GM18907 (cell line): ENCODE results near the gene CD4.
A peak's percentile ranks its signal among the peaks of the same experiment; 100 is the strongest.

Source experiments
- ATAC-seq: cut with Tn5 transposase; IDR thresholded peaks from one replicate; pipeline ENCODE4 v1.9.1; 2021; ENCODE audit warnings: mild to moderate bottlenecking, moderate library complexity; ENCODE audit not compliant: unreplicated experiment

CD4 gene

DNA sequence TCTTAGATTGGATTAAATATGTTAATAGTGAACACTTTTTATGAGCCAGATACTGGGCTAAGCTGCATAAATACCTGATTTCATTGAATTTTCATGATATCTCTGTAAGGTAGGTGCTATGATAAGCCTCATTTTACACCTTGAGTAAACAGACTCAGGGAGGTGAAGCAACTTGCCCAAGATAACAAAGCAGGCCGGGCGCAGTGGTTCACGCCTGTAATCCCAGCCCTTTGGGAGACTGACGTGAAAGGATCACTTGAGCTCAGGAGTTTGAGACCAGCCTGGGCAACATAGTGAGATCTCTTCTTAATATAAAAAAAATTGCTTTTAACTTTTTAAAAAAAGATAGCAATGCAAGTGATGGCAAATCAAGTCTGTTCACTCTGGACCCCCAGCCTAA lies 52.7 kb downstream of the CD4 start:
- no peak for ATAC-seq

DNA sequence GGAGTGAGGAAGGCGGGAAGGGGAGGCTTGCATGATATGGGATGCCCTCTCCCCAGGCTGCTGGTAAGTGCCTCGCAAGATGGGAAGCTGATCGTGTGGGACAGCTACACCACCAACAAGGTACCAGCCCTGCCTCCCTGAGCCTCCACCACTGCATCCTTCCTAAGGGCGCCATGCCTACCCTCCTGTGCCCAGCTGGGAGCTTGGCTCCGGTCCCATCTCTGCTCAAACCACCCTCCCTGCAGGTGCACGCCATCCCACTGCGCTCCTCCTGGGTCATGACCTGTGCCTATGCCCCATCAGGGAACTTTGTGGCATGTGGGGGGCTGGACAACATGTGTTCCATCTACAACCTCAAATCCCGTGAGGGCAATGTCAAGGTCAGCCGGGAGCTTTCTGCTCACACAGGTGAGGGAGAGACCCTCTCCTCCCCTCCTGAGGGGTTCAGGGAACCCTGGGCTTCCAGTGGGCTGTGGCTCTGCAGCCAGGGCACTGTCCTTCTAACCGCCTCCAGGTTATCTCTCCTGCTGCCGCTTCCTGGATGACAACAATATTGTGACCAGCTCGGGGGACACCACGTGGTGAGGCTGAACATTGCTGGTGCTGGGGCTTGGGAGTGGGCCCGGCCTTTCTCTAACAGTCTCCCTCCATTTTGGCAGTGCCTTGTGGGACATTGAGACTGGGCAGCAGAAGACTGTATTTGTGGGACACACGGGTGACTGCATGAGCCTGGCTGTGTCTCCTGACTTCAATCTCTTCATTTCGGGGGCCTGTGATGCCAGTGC lies 54.0 kb downstream of the CD4 start:
- ATAC-seq: no peak

DNA sequence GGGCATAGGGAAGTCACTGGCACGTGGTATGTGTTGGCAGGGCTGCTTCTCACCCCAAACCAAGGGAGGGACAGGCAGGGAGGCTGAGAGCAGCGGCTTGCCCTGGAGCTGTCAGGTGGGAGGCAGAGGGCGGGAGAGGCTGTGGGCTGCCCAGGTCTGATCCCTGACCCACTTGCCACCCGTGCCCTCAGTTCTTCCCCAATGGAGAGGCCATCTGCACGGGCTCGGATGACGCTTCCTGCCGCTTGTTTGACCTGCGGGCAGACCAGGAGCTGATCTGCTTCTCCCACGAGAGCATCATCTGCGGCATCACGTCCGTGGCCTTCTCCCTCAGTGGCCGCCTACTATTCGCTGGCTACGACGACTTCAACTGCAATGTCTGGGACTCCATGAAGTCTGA lies 56.1 kb downstream of the CD4 start:
- ATAC-seq: no peak

DNA sequence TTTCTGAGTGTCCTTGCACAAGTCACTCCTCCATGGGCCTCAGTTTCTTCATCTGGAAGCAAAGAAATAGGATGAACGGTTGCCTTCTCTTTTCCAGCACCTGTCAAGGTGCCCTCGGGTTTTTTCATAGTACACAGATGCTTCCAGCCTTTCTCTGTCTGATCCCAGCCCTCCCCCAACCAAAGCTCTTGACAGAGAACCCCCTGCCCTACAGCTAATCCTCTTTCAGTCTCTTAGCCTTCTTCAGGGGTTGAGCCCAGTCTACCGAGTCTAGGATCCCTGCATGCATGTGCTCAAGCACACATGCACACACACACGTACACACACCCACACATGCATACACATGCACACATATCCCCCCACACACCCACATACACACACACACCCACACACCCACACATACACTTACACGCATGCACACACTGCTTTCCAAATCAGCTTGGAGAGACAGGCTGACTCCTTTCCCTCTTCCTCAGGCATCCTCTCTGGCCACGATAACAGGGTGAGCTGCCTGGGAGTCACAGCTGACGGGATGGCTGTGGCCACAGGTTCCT lies 57.1 kb downstream of the CD4 start:
- no peak for ATAC-seq

DNA sequence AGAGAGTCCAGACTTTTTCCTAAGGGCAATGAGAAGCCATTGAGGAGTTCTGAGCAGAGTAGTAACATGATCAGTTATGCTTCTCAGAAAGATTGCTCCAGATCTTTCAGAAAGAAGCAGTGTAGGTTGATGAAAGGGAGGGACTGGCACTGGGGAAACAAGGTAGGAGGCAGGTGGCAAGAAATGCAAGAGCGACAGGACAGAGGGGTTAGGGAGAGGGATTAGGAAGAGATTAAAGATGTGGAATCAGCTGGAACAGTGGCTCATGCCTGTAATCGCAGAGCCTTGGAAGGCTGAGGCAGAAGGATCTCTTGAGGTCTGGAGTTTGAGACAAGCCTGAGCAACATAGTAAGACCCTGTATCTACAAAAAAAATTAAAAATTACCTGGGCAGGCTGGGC lies 58.3 kb downstream of the CD4 start:
- ATAC-seq: no peak

DNA sequence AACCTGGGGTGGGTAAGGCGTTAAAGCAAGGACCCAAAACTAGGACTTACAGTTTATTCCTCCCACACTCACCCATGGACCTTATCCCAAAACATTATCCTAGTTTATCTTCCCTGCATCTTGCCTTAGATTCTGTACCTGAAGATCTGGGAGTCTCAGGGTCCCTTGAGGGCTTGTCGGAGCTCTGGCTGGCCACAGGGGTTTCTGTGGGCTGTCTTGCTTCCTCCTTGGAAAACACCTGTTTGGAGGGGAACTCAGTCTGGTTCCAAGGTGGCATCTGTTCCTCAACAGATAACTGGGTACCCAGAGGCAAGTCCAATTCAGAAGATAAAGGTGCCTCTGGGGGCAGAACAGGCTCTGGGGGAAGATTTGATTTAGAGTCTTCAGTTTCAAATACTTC lies 60.1 kb downstream of the CD4 start:
- no peak for ATAC-seq

DNA sequence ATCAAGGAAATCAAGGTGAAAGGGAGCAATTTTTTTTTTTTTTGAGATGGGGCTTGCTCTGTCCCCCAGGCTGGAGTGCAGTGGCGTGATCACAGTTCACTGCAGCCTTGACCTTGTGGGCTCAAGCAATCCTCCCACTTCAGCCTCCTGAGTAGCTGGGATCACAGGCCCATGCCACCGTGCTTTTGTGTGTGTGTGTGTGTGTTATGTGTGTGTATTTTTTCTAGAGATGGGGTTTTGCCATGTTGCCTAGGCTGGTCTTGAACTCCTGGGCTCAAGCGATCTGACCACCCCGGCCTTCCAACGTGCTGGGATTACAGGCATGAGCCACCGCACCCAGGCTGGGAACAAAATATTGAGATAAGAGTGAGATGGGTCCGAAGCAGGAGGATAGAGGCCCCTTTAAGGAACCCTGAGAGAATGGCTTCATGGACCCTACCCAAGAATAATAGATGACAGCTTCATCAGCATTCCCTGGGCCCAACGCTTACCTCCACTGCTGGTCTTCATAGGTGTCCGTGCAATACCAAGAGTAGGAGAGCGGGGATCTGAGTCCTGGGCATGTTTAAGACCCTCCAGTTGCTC lies 60.7 kb downstream of the CD4 start:
- ATAC-seq: no peak

DNA sequence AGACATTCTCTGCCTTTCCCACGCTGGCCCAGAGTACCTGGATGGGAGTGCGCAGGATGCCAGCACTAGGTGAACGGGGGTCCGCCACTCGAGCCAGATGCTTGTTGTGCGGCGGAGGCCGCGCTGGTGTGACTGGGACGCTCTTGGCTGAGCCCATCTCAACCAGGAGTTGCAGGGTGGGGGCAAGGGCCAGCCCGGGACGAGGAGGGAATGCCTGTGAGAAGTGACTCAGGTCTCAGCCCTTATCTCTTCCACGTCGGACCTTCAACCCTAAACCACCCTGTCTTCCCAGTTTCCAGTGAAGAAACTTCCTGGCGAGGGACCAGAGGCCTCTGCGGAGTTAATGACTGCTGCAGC lies 61.4 kb downstream of the CD4 start:
- no peak for ATAC-seq

DNA sequence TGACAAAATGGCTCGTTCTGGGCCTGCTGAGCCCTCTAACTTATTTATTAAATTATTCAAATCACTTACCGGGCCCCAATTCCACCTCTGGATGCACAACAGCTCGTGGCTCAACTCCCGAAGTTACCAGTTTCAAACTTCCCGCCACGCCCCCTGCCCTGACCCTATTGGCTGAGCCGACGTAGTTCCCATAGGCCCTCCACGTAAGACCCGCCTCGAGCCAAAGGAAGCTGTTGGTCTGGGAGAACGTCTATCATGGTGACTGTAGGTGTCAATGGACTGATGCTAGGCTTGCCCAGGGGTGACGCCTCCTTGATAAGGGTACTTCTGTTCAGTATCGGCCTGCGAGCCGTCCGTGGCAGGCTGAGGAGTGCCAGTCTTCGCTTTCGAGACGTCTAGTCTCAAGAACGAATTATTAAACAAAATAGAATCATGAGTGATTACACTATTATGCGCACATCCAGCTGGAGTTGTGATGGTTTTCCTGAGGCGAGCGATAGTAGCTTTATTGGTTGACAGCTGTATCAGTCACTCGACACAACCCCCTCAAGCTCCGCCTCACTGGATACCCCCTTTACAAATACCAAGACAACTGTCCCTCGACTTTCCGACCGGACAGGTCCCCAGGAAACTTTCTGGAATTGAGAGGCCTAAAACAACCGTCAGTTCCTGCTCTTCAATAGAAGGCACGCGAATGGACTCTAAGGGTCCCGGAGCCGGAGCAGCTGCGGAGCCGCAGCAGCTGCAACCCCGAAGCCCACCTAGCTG lies 62.0 kb downstream of the CD4 start, which contains the start of gene CDCA3:
CDCA3 (minus strand) TSS at position 134 of the 768 bp plus-strand sequence. CDS start 334 bp downstream, outside the sequence.
- peak; percentile 56 for ATAC-seq

DNA sequence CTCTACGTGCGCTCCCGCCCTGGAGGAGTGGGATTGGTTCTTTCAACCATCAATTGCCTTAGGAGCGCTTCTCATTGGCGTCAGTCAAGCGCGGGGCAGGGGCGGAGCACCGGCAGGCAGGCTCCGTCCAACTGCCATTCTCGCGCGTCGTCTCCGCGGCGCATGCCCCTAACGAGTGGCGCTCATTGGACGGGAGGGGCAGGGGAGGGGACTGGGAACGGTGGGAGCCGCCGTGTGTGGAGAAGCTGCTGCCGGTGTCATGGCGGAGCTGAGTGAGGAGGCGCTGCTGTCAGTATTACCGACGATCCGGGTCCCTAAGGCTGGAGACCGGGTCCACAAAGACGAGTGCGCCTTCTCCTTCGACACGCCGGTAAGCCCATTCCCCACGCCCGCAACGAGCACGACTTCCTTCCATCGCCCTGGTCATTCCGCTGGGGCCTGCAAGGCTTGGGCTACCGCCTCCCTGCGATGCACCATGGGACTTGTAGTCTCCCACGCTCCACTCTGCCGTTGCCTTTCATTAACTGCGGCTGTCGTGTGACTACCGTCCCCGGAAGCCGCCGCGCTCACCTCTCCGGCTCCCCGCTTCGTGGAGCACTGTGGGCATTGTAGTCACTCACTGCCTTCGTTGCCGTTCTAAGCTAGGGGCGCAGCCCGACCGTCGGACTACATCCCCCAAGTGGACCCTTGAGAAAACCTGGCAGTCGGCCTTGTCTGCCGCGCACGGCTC lies 62.8 kb downstream of the CD4 start, which contains the start of gene USP5:
USP5 (plus strand) TSS at position 230 of the 730 bp plus-strand sequence; CDS start at position 260, 30 bp downstream.
- peak; percentile 79 for ATAC-seq

DNA sequence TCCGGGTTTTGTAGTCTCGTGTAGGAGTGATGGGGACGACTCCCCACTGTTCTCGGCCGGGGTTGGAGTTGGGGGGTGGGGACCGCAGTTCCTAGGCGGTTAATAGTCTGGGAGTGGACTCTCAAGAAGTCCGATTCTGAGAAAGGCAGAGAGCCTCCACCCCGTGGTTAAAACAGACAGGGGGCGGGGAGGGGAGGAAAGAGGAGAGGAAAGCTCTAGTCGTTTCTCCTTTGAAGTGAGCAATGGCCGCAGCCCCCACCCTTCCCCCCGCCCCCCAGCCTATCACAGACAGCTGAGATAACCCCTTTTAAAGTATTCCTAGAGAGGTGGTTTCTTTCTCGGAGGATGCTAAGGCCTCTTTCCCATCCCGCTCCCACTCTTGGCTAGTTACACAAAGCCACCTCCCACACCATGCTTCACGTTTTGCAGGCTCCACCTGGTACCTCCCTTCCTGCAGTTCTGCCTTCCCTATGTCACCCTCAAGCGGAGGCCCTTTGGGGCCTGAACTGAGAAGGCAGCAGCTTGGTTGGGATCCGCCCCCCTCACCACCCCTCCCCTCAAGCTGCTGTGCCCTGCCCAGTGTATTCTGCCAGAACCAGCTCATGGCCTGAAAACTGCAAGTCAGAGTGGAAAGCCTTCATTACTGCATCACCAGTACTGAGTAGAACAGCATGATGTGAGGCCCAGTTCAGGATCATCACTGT lies 63.5 kb downstream of the CD4 start:
- ATAC-seq: no peak

DNA sequence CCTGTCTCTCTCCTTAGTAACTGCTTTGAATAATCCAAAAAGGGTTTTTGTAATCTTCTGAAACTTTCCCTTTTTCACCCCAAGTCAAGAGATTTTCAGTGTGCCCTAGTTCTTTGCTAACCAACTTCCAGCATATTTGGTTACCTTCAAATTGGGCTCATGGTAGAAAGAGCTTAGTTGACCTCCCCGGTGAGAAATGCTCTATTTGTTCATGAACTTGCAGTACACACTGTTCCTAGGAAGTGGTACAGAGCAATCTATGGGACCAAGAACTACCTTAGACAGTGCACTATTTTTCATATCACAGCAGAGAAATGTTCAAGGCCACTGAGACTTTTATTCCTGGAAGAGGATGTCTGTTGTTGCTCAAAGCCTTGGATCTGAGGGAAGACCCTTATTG lies 64.3 kb downstream of the CD4 start:
- no peak for ATAC-seq

DNA sequence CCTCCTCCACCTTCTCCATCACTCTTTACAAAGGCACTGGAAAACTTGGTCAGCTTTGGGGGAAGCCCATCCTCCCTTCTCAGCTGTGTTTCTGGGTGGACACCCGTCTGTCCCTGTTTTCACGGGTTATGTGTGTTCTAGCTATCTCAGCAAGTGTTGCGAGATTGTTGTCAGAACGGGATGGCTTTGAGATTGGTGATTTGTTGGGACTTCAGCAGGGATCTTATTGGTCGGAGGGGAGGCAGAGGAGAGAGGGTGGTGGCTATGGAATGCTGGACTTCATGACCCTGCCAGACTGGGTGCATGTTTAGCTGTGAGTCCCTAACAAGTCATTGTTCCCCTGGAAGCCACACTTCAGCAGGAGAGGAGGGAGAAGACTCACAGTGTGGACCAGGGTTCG lies 64.7 kb downstream of the CD4 start:
- no peak for ATAC-seq

DNA sequence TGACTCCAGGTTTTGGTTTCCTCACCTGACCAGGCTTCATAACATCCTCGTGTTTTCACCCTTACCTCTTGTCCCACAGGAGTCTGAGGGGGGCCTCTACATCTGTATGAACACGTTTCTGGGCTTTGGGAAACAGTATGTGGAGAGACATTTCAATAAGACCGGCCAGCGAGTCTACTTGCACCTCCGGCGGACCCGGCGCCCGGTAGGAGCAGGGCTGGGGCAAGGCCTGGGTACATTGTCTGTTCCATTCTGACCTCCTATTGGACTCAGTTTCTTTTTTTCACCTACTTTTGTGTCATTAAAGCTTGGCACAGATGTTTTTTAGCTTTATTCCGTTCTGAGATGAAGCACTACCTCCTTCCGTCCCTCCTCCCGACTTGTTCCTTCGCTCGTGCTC lies 66.0 kb downstream of the CD4 start:
- no peak for ATAC-seq

DNA sequence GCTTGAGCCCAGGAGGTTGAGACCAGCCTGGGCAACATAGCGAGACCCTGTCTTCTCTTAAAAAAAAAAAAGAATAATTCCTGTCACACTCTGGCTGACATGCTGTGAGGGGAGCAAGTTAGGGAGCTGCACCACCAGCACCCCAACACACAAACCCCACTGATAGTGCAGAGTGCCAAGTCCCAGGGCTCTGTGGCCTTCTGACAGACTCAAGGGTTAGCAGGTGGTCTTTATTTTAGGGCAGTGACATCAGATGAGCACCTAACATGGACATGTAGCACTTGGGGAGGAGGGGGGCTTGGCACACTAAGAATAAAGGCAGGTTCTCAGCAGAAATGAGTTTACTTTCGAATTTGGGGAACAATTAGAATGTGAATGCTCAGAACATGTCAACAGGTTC lies 69.5 kb downstream of the CD4 start:
- ATAC-seq: no peak

DNA sequence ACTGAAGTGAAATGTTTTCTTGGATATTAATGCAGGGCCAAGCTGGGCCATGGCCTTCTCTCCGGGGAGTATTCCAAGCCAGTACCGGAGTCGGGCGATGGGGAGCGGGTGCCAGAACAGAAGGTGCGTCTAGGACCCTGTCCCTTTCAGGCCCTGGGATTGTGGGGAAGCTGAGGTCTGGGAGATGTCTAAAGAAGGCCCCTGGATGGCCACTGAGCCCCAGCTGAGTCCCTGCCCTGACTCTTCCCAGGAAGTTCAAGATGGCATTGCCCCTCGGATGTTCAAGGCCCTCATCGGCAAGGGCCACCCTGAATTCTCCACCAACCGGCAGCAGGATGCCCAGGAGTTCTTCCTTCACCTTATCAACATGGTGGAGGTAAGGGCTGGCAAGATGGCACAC lies 70.8 kb downstream of the CD4 start:
- no peak for ATAC-seq

DNA sequence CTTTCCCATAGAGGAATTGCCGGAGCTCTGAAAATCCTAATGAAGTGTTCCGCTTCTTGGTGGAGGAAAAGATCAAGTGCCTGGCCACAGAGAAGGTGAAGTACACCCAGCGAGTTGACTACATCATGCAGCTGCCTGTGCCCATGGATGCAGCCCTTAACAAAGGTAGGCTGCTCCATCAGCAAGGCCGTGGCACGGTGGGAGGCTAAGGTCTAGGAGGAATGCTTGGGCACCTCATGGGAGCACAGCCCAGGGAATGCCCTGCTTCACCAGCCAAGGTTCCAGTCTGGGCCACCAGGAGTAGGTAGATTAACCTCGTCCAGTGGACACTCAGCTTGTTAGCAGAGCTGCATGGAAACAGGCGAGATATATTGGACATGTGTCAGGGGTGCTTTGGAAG lies 71.6 kb downstream of the CD4 start:
- no peak for ATAC-seq

DNA sequence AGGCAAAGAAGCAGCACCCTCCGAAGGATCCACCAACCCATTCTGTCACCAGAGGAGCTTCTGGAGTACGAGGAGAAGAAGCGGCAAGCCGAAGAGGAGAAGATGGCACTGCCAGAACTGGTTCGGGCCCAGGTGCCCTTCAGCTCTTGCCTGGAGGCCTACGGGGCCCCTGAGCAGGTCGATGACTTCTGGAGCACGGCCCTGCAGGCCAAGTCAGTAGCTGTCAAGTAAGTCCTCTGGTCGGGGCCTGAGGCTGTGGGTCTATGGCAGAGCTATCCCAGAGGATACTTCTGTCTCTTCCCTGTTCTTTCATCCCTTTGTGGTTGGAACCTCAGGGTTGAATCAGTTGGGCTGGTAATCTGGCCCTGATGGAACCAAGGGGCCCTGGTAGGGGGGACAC lies 72.1 kb downstream of the CD4 start:
- no peak for ATAC-seq

DNA sequence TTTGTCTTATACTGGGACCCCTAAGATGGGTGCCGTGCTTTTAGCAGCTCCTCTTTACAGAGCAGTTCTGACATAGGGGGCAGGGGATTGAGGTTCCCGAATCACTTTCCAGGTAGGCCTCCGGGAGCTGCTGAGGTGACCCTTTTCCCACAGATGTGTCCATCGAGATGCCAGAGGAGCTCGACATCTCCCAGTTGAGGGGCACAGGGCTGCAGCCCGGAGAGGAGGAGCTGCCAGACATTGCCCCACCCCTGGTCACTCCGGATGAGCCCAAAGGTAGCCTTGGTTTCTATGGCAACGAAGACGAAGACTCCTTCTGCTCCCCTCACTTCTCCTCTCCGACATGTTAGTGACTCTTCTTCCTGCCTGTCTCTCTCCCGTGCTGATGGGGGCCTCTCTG lies 73.7 kb downstream of the CD4 start:
- no peak for ATAC-seq

DNA sequence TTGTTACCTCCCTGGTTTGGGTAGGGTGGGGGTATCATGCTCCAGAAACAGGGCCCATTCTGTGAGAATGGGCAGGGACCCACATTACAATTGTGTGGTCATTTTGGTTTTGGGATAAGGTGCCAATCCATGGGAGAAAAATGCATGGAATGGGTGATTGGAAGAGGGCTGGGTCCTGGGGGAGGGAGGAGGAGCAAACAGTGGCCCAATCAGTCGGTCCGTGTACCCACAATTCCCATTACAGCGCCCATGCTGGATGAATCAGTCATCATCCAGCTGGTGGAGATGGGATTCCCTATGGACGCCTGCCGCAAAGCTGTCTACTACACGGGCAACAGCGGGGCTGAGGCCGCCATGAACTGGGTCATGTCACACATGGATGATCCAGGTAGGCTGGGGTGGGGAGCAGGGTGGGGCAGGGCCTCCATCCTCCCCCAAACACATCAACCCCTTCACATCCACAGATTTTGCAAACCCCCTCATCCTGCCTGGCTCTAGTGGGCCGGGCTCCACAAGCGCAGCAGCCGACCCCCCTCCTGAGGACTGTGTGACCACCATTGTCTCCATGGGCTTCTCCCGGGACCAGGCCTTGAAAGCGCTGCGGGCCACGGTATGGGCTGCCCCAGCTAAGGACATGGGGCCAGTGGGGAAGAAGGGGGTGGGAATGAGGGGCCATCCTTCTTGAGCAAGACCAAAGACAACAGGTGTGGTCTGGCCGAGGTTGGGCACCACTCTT lies 74.4 kb downstream of the CD4 start:
- no peak for ATAC-seq
